Prostate gland (tissue), 2 donors: ENCODE data around the gene FAS. TPM values are rescaled to one million over a fixed set of nuclear protein-coding genes. Genes with fewer than 3 reads are reported as not detected.

Experiments
- DNase-seq: peaks from one replicate; pipeline ENCODE4 v3.0.0-alpha.2; 2019; ENCODE audit warnings: low spot score
- H3K27ac ChIP-seq, 2 donors: fragments of 200-600 bp; sonication (generic); 2 replicates each; pipeline ENCODE4 v1.5.1; 2017 to 2019
- H3K27me3 ChIP-seq: fragments of 200-600 bp; sonication (generic); replicated peaks from 2 replicates; pipeline ENCODE4 v1.5.1; 2019; ENCODE audit not compliant: insufficient read depth
- H3K36me3 ChIP-seq, 2 donors: fragments of 200-600 bp; sonication (generic); 1 replicate in 1 of 2; 2 replicates in 1 of 2; pipeline versions ENCODE4 v1.5.1 to v1.8.1; 2017 to 2019
- H3K4me1 ChIP-seq: fragments of 200-600 bp; sonication (generic); replicated peaks from 2 replicates; pipeline ENCODE4 v1.5.1; 2019
- H3K4me3 ChIP-seq, 2 donors: fragments of 200-600 bp; sonication (generic); 2 replicates each; pipeline ENCODE4 v1.5.1; 2017 to 2019
- H3K9me3 ChIP-seq: fragments of 200-600 bp; sonication (generic); 2 replicates; pipeline ENCODE4 v1.5.1; 2017
- POLR2A ChIP-seq: fragments of 450-650 bp; IDR thresholded peaks from one replicate; pipeline ENCODE4 v1.6.1; 2016; ENCODE audit warnings: antibody characterized with exemption, mild to moderate bottlenecking
- POLR2AphosphoS5 ChIP-seq: sonication (generic); formaldehyde crosslinking; IDR thresholded peaks from one replicate; pipeline ENCODE4 v1.6.1; 2017; ENCODE audit warnings: antibody characterized with exemption
- WGBS: methylation state at CpG from one replicate; pipeline ENCODE4 v1.1.5; 2018; 5-methylcytosine and 5-hydroxymethylcytosine counted together
- intact Hi-C: fragments of 100-400 bp; cut with DNase I; formaldehyde crosslinking; loops from one replicate; pipeline ENCODE4 v1.14.2; 2022
- total RNA-seq, 2 donors: library from RNA; depleted of rRNA; stranded (reverse); fragments of >200 nt; gene quantifications; one replicate each; pipeline ENCODE4 v1.1.0, GENCODE V29; 2016
- TF ChIP-seq, protein P1 (sequence below), 4 experiments: fragments of 200-600 bp in 2 of 4; fragments of 450-650 bp in 2 of 4; sonication (generic) in 2 of 4; IDR thresholded peaks; 1 replicate in 3 of 4; 2 replicates in 1 of 4; pipeline ENCODE4 v1.5.1; 2016 to 2019; ENCODE audit warnings: antibody characterized with exemption in 4 of 4, mild to moderate bottlenecking in 2 of 4, moderate library complexity in 2 of 4

Gene FAS
- total RNA-seq, 2 donors from 2014 or later = 13.7 to 17.7 TPM

DNA sequence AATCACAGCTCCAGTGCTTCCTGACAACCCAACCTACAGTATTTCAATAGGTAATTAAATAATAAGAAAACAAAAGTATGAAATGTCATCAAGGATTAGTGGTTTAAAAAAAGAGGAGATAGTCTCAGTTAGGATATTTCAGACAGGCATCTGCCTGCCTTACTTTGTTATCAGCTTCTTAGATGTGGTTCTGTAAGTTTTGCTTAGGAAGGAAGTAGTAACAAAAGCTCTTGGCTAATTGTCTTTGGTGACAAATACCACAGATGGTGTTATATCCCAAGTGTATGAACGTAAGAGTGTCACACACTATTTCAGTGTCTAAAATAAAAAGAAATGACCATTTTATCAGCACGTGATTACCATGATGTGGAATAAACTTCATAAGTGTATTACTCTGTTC lies 28.3 kb upstream of the FAS start:
- H3K27me3 ChIP-seq = no peaks in the 10 kb centered on the region
- no peak for TF ChIP-seq POLR2AphosphoS5
- TF ChIP-seq POLR2A = no peak
- DNase-seq = no peak
- no peaks in the 10 kb centered on the region for H3K36me3 ChIP-seq
- H3K4me3 ChIP-seq = no peak overlapping the region
- H3K4me1 ChIP-seq = no peaks in the 10 kb centered on the region
- H3K9me3 ChIP-seq = no peaks in the 10 kb centered on the region
- H3K27ac ChIP-seq = no peak overlapping the region
- intact Hi-C loops = no loop called here
- 78% methylated on average over 2 of the region's 2 CpGs for WGBS

DNA sequence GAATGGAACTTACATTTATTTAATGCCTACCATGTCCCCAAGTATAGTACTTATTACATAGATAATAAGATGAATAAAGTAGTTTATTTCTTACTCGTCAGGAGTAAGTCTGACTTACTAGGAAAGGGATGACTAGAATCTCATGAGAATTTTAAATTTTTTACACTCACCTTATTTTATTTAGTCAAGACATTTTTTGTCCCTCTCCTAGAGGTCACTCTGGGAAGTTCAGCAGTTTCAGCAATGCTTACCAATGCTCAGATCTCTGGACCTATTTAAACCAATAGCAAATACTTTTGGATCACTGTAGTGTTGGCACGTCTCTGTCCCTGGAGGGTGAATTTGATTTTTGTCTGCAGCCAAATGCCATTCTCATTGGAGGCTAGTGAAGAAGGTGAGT lies 27.3 kb upstream of the FAS start:
- 92% methylated on average over 2 of the region's 2 CpGs for WGBS
- Histone ChIP-seq H3K36me3 (no peaks in the 10 kb centered on the region), H3K27me3 (no peaks in the 10 kb centered on the region), H3K27ac (no peak overlapping the region), H3K9me3 (no peaks in the 10 kb centered on the region), H3K4me3 (no peak overlapping the region), H3K4me1 (no peaks in the 10 kb centered on the region)
- TF ChIP-seq, protein P1, sequence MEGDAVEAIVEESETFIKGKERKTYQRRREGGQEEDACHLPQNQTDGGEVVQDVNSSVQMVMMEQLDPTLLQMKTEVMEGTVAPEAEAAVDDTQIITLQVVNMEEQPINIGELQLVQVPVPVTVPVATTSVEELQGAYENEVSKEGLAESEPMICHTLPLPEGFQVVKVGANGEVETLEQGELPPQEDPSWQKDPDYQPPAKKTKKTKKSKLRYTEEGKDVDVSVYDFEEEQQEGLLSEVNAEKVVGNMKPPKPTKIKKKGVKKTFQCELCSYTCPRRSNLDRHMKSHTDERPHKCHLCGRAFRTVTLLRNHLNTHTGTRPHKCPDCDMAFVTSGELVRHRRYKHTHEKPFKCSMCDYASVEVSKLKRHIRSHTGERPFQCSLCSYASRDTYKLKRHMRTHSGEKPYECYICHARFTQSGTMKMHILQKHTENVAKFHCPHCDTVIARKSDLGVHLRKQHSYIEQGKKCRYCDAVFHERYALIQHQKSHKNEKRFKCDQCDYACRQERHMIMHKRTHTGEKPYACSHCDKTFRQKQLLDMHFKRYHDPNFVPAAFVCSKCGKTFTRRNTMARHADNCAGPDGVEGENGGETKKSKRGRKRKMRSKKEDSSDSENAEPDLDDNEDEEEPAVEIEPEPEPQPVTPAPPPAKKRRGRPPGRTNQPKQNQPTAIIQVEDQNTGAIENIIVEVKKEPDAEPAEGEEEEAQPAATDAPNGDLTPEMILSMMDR (IDR thresholded peaks at IDR 0.05) = no peak
- TF ChIP-seq POLR2A = no peak
- intact Hi-C loops = no loop called here
- no peak for DNase-seq

DNA sequence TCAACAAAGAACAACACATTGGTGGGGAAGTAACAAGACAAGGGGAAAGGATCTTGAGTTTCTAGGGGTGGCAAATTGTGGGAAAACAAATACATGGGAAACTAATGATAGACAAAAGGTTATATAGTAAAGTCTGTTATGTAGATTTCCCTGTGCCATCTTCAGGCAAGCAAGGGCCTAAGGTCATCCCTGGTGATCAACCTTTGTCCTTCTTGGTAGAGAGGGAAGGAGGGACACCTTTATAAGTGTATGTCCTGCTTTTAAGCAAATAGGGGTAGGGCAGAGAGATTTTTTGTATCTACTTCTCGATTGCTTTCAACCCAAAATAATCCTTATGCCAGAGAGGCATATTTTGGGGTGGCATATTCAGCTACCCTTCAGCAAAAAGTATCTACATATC lies 26.2 kb upstream of the FAS start:
- Histone ChIP-seq H3K4me1 (no peaks in the 10 kb centered on the region), H3K9me3 (no peaks in the 10 kb centered on the region), H3K27ac (no peak overlapping the region), H3K27me3 (no peaks in the 10 kb centered on the region), H3K36me3 (no peaks in the 10 kb centered on the region), H3K4me3 (no peak overlapping the region)
- intact Hi-C loops = no loop called here
- WGBS = 82% methylated on average over 1 of the region's 1 CpG
- DNase-seq = no peak
- TF ChIP-seq, protein P1 (IDR thresholded peaks at IDR 0.05) = no peak
- TF ChIP-seq POLR2AphosphoS5 (no peak), POLR2A (no peak)

DNA sequence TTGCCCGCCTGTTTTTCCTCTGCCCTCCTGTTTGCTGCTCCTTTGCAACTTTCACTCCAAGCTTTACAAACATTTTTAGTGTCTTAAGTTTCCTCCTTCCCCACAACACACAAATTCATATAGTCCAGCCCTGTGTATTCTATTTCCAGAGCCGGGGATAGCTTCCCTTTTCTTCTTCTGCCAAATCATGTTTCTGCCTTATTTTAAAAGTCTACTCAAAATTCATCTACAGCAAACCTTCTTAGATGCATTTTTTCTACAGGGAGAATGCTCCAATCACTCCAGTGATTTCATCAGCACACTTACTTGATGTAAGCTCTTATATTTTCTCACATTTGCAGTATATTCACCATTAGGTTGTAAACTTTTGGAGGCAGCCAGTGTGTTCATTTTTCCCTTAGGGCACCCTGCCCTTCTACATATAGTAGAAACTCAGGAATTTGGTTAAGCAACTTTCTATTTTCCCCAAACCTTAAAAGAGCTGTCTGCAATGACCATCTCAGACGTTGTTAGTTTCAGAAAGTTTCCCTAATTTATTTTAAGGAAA lies 25.7 kb upstream of the FAS start:
- Histone ChIP-seq H3K4me3 (no peak overlapping the region), H3K4me1 (no peaks in the 10 kb centered on the region), H3K27me3 (no peaks in the 10 kb centered on the region), H3K9me3 (no peaks in the 10 kb centered on the region), H3K27ac (no peak overlapping the region), H3K36me3 (no peaks in the 10 kb centered on the region)
- DNase-seq = no peak
- intact Hi-C loops = no loop called here
- TF ChIP-seq, protein P1 (IDR thresholded peaks at IDR 0.05) = no peak
- no peak for TF ChIP-seq POLR2AphosphoS5
- no peak for TF ChIP-seq POLR2A
- 53% methylated on average over 3 of the region's 3 CpGs for WGBS

DNA sequence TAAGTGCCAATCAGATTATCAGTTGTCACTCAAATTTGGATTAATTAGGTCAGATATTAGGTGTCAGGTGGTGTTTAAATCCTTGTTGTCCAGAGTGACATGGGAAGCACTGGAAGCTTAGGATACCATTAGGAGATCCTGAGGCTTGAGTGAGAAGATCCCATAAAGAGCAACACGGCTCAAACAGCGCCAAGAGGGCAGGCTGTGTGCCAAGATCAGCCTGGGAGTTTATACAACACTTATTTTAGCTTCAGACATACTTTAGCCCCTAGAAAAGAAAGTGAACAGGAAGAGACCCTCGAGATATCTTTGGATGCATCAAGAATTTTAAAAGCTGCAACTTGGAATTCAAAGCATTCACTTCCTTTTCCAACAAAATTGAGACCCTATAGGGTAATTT lies 23.8 kb upstream of the FAS start:
- H3K27ac ChIP-seq = peak overlapping the region in 1 of 2 donors; percentile 23
- no peaks in the 10 kb centered on the region for H3K36me3 ChIP-seq
- no peak overlapping the region for H3K4me3 ChIP-seq
- H3K9me3 ChIP-seq = no peaks in the 10 kb centered on the region
- TF ChIP-seq POLR2A = no peak
- TF ChIP-seq POLR2AphosphoS5 = no peak
- TF ChIP-seq, protein P1 (IDR thresholded peaks at IDR 0.05) = no peak
- DNase-seq = no peak
- 10% methylated on average over 3 of the region's 3 CpGs for WGBS
- intact Hi-C loops = no loop called here
- H3K27me3 ChIP-seq = no peaks in the 10 kb centered on the region
- no peaks in the 10 kb centered on the region for H3K4me1 ChIP-seq
